Immature natural killer cell (primary cell): ENCODE measurements around the gene FAAH2. TPM values are rescaled to one million over a fixed set of nuclear protein-coding genes. Genes with fewer than 3 reads are reported as not detected.
"Not testable (repeated sequence)": the region's sequence is repeated elsewhere in the genome, so short reads cannot be mapped to it uniquely, and the experiment has no call there.

Experiments used
- DNase-seq, 3 donors: peaks; one replicate each; pipeline ENCODE4 v3.0.0; 2022; ENCODE audit warnings: mixed read lengths in 1 of 3
- H3K27ac Mint-ChIP-seq, 6 donors: one replicate each; pipeline ENCODE4 v1.8.0; 2020; ENCODE audit warnings: mixed read lengths in 6 of 6, mild to moderate bottlenecking in 5 of 6, inconsistent platforms in 4 of 6, moderate library complexity in 3 of 6
- H3K27me3 Mint-ChIP-seq, 3 donors: one replicate each; pipeline ENCODE4 v1.8.0; 2020 to 2021; ENCODE audit warnings: low read depth in 3 of 3, mild to moderate bottlenecking in 3 of 3, mixed read lengths in 3 of 3, moderate library complexity in 3 of 3, inconsistent platforms in 1 of 3
- H3K36me3 Mint-ChIP-seq, 3 donors: one replicate each; pipeline ENCODE4 v1.8.0; 2020; ENCODE audit warnings: mixed read lengths in 3 of 3, inconsistent platforms in 2 of 3, mild to moderate bottlenecking in 2 of 3
- H3K4me1 Mint-ChIP-seq, 2 donors: one replicate each; pipeline ENCODE4 v1.8.0; 2020; ENCODE audit warnings: inconsistent platforms in 2 of 2, mild to moderate bottlenecking in 2 of 2, mixed read lengths in 2 of 2, moderate library complexity in 1 of 2
- H3K4me3 Mint-ChIP-seq, 5 donors: one replicate each; pipeline ENCODE4 v1.8.0; 2020; ENCODE audit warnings: mild to moderate bottlenecking in 5 of 5, mixed read lengths in 5 of 5, inconsistent platforms in 3 of 5, moderate library complexity in 3 of 5
- H3K9me3 Mint-ChIP-seq, 6 donors: one replicate each; pipeline ENCODE4 v1.8.0; 2020; ENCODE audit warnings: mild to moderate bottlenecking in 6 of 6, mixed read lengths in 6 of 6, inconsistent platforms in 4 of 6, moderate library complexity in 3 of 6
- polyA plus RNA-seq, 3 donors: library from polyadenylated mRNA; unstranded; fragments of 300-500 nt; fragmentation: Illumina TruSeq; gene quantifications; one replicate each; pipeline ENCODE4 v1.2.3, GENCODE V29; 2021

Gene FAAH2, protein sequence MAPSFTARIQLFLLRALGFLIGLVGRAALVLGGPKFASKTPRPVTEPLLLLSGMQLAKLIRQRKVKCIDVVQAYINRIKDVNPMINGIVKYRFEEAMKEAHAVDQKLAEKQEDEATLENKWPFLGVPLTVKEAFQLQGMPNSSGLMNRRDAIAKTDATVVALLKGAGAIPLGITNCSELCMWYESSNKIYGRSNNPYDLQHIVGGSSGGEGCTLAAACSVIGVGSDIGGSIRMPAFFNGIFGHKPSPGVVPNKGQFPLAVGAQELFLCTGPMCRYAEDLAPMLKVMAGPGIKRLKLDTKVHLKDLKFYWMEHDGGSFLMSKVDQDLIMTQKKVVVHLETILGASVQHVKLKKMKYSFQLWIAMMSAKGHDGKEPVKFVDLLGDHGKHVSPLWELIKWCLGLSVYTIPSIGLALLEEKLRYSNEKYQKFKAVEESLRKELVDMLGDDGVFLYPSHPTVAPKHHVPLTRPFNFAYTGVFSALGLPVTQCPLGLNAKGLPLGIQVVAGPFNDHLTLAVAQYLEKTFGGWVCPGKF
- polyA plus RNA-seq: not detected

DNA sequence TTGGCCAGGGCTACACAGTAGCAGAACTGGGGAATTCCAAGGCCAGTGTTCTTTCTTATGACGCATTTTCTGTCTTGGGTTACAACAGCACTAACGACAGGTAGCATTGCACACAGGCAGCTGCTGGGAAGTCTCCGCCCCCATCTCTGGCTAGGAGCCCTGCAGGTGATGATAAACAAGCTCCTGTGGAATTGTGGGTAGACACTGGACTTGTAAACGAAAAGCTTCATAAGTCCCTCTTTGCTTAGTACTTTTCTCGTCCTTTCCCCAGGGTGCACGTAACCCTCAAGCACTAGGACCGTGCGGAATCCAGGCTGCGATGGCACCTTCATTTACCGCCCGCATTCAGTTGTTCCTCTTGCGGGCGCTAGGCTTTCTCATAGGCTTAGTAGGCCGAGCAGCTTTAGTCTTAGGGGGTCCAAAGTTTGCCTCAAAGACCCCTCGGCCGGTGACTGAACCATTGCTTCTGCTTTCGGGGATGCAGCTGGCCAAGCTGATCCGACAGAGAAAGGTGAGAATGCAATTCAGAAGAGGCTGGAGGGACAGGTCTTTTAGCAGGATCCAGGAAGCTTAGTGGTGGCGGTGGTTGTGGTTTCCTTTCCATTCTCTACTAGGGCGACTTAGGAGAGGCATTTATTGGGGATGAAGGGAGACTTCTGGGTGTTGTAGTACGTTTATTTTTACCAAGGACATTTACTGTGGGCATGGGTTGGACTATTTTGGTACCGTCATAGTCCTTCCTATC lies at the start of gene FAAH2:
TSS of gene FAAH2 (plus strand) at position 200 of the 745 bp plus-strand sequence. CDS start at position 320, 120 bp downstream.
- H3K9me3 Mint-ChIP-seq: no peaks in the 10 kb centered on the region
- H3K36me3 Mint-ChIP-seq: no peaks in the 10 kb centered on the region
- H3K4me1 Mint-ChIP-seq: peaks cover 0 to 11% of the 10 kb centered on the region in 2 donors
- no peak within 1 kb of the TSS for H3K27ac Mint-ChIP-seq
- peaks cover 3 to 8% (median 5%) of the 10 kb centered on the region in 3 donors for H3K27me3 Mint-ChIP-seq
- DNase-seq: peak in 2 of 3 donors; percentile 0 to 3
- H3K4me3 Mint-ChIP-seq: peak within 1 kb of the TSS in 4 of 5 donors; percentile 42 to 56 (median 48)

- H3K27me3 Mint-ChIP-seq: peaks cover 0 to 3% (median 2%) of the 10 kb centered on the region in 3 donors
- no peaks in the 10 kb centered on the region for H3K4me1 Mint-ChIP-seq
- H3K36me3 Mint-ChIP-seq: peaks cover 0 to 15% (median 5%) of the 10 kb centered on the region in 3 donors
- peaks cover 2 to 26% (median 16%) of the 10 kb centered on the region in 6 donors for H3K9me3 Mint-ChIP-seq
- DNase-seq: no peak
- no peak overlapping the region for H3K27ac Mint-ChIP-seq
- no peak overlapping the region for H3K4me3 Mint-ChIP-seq
Measured at GRCh38 chrX:57241967-57242366, 44.5 kb upstream of the FAAH2 start.

DNA sequence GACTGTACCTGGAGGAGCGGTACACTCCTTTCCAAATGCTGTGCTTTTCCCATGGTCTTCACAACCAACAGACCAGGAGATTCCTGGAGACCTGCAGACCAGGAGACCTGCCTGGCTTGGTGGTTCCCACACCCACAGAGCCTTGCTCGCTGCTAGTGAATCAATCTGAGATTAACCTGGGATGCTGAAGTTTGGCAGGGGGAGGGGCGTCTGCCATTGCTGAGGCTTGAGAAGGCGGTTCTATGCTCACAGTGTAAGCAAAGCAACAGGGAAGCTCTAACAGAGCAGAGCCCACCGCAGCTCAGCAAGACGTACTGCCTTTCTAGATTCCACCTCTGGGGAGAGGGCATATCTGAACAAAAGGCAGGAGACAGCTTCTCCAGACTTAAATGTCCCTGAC lies 34.5 kb upstream of the FAAH2 start:
- H3K27me3 Mint-ChIP-seq: peaks cover 0 to 9% (median 6%) of the 10 kb centered on the region in 3 donors
- H3K9me3 Mint-ChIP-seq: peaks cover 11 to 37% (median 26%) of the 10 kb centered on the region in 6 donors
- H3K4me3 Mint-ChIP-seq: no peak overlapping the region
- no peak overlapping the region for H3K27ac Mint-ChIP-seq
- DNase-seq: no peak
- H3K36me3 Mint-ChIP-seq: no peaks in the 10 kb centered on the region
- H3K4me1 Mint-ChIP-seq: no peaks in the 10 kb centered on the region

DNA sequence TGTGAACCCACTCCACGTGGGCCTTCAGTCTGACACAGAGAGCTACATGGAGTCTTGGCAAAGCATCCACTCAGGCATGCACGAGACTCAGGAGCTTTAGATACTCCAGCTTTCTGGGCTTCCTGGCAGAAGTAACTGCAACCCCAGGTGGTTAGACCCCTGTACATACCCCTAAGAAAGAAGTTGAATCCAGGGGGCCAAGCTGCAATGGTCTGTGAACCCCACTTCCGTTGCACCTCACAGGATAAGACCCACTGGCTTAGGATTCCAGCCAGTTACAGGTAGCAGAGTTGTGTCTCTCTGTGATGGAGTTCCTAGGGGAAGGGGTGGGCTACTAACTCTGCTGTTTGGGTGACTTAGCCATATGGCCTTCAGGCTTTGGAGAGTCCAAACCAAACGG lies 21.4 kb upstream of the FAAH2 start:
- H3K4me3 Mint-ChIP-seq: no peak overlapping the region
- DNase-seq: no peak
- peaks cover 0 to 15% (median 2%) of the 10 kb centered on the region in 3 donors for H3K27me3 Mint-ChIP-seq
- no peaks in the 10 kb centered on the region for H3K36me3 Mint-ChIP-seq
- H3K4me1 Mint-ChIP-seq: no peaks in the 10 kb centered on the region
- H3K9me3 Mint-ChIP-seq: peaks cover 4 to 13% (median 5%) of the 10 kb centered on the region in 6 donors
- no peak overlapping the region for H3K27ac Mint-ChIP-seq

GRCh38 chrX:57266275-57266674 lies 20.2 kb upstream of the FAAH2 start:
- Mint-ChIP-seq H3K27ac (no peak overlapping the region), H3K4me1 (no peaks in the 10 kb centered on the region), H3K36me3 (no peaks in the 10 kb centered on the region), H3K9me3 (peaks cover 4 to 13% (median 5%) of the 10 kb centered on the region in 6 donors), H3K4me3 (no peak overlapping the region), H3K27me3 (peaks cover 0 to 15% (median 2%) of the 10 kb centered on the region in 3 donors)
- no peak for DNase-seq

- peaks cover 0 to 15% (median 2%) of the 10 kb centered on the region in 3 donors for H3K27me3 Mint-ChIP-seq
- H3K4me1 Mint-ChIP-seq: no peaks in the 10 kb centered on the region
- no peak overlapping the region for H3K4me3 Mint-ChIP-seq
- peaks cover 4 to 13% (median 5%) of the 10 kb centered on the region in 6 donors for H3K9me3 Mint-ChIP-seq
- DNase-seq: no peak
- H3K27ac Mint-ChIP-seq: no peak overlapping the region
- H3K36me3 Mint-ChIP-seq: no peaks in the 10 kb centered on the region
Measured at GRCh38 chrX:57266871-57267270, 19.6 kb upstream of the FAAH2 start.

GRCh38 chrX:57267308-57267707 lies 19.2 kb upstream of the FAAH2 start:
- no peak for DNase-seq
- Mint-ChIP-seq H3K4me3 (no peak overlapping the region), H3K27ac (no peak overlapping the region), H3K9me3 (peaks cover 4 to 13% (median 5%) of the 10 kb centered on the region in 6 donors), H3K4me1 (no peaks in the 10 kb centered on the region), H3K36me3 (no peaks in the 10 kb centered on the region), H3K27me3 (peaks cover 0 to 15% (median 2%) of the 10 kb centered on the region in 3 donors)

GRCh38 chrX:57270980-57271379 lies 15.5 kb upstream of the FAAH2 start:
- peaks cover 0 to 7% (median 3%) of the 10 kb centered on the region in 3 donors for H3K27me3 Mint-ChIP-seq
- H3K9me3 Mint-ChIP-seq: peaks cover 4 to 9% (median 5%) of the 10 kb centered on the region in 6 donors
- no peak overlapping the region for H3K27ac Mint-ChIP-seq
- H3K36me3 Mint-ChIP-seq: no peaks in the 10 kb centered on the region
- H3K4me3 Mint-ChIP-seq: no peak overlapping the region
- no peaks in the 10 kb centered on the region for H3K4me1 Mint-ChIP-seq
- no peak for DNase-seq

DNA sequence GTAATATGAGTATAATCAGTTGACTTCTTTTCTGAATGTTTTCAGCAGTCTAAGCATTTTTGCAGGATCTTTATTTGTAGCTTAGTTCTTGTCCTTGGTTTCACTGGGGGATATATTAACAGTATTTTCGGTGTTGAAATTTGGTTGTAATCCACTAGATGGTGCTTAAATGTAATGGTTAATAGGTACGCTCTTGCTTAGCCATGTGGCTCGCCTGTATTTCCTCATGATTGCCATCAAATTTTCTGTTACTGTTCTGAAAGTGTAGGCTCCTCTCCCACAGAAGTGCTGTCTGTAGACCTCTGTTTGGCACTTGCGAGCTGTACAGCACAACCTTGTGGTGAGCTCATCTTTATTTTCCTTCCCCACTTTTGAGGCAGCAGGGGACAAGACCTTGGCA lies 3.9 kb upstream of the FAAH2 start:
- Mint-ChIP-seq H3K27ac (no peak overlapping the region), H3K36me3 (no peaks in the 10 kb centered on the region), H3K4me1 (peaks cover 0 to 11% of the 10 kb centered on the region in 2 donors), H3K9me3 (peaks cover 0 to 2% (median 0%) of the 10 kb centered on the region in 6 donors), H3K4me3 (no peak overlapping the region), H3K27me3 (peaks cover 3 to 6% (median 5%) of the 10 kb centered on the region in 3 donors)
- no peak for DNase-seq

DNA sequence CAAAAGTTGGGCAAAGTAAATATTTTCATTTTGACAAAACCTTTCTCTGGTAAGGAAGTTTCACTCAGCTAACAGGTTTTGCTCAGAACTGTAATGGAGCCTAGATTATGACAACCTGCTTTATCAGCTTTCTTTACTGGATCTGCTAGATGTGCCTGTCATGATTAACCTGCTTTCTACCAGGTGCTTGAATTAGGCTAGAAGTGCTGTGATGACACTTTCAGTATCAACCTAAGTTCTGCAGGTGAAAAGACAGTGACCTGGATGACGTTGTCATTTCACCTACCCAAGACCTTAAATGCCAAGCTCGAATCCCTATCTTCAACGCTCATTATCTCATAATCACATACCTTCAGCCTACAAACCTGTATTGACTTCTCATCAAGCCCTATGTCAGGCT lies 1.5 kb upstream of the FAAH2 start:
- Mint-ChIP-seq H3K36me3 (no peaks in the 10 kb centered on the region), H3K4me1 (peaks cover 0 to 11% of the 10 kb centered on the region in 2 donors), H3K27ac (no peak overlapping the region), H3K27me3 (peaks cover 3 to 8% (median 5%) of the 10 kb centered on the region in 3 donors), H3K9me3 (no peaks in the 10 kb centered on the region), H3K4me3 (no peak overlapping the region)
- no peak for DNase-seq

- peaks cover 0 to 11% of the 10 kb centered on the region in 2 donors for H3K4me1 Mint-ChIP-seq
- H3K36me3 Mint-ChIP-seq: no peaks in the 10 kb centered on the region
- no peak overlapping the region for H3K27ac Mint-ChIP-seq
- peaks cover 6 to 8% (median 8%) of the 10 kb centered on the region in 3 donors for H3K27me3 Mint-ChIP-seq
- no peak overlapping the region for H3K4me3 Mint-ChIP-seq
- DNase-seq: no peak
- no peaks in the 10 kb centered on the region for H3K9me3 Mint-ChIP-seq
Measured at GRCh38 chrX:57289089-57289488, 2.6 kb downstream of the FAAH2 start.

GRCh38 chrX:57294961-57295360 lies 8.5 kb downstream of the FAAH2 start:
- no peak overlapping the region for H3K27ac Mint-ChIP-seq
- no peak overlapping the region for H3K4me3 Mint-ChIP-seq
- no peak for DNase-seq

DNA sequence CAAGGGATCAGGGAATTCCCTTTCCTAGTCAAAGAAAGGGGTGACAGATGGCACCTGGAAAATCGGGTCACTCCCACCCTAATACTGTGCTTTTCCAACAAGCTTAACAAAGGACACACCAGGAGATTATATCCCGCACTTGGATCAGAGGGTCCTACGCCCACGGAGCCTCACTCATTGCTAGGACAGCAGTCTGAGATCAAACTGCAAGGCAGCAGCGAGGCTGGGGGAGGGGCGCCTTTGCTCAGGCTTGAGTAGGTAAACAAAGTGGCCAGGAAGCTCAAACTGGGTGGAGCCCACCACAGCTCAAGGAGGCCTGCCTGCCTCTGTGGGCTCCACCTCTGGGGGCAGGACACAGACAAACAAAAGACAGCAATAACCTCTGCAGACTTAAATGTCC lies 9.2 kb downstream of the FAAH2 start:
- not testable (repeated sequence) for H3K4me3 Mint-ChIP-seq, H3K27ac Mint-ChIP-seq, H3K9me3 Mint-ChIP-seq, H3K4me1 Mint-ChIP-seq, H3K27me3 Mint-ChIP-seq, DNase-seq, H3K36me3 Mint-ChIP-seq

More at GRCh38 chrX:57294961-57295360, 8.5 kb downstream of the FAAH2 start:
- Mint-ChIP-seq H3K4me1 (no peaks in the 10 kb centered on the region), H3K27me3 (peaks cover 3 to 7% (median 3%) of the 10 kb centered on the region in 3 donors), H3K9me3 (no peaks in the 10 kb centered on the region), H3K36me3 (no peaks in the 10 kb centered on the region)
